Measurements from ENCODE around the gene ITPR3.

- no peak for TF ChIP-seq PATZ1 (CRISPR knock-in tag; IDR thresholded peaks at IDR 0.05)
- TF ChIP-seq MYPOP (CRISPR knock-in tag; IDR thresholded peaks at IDR 0.05), result no peak
- no peak for TF ChIP-seq HNRNPL (IDR thresholded peaks at IDR 0.05; ENCODE audit: low read depth, low read length)
- no peak for TF ChIP-seq CTCF (CRISPR knock-in tag; IDR thresholded peaks at IDR 0.05)
- TF ChIP-seq SKIL (CRISPR knock-in tag; IDR thresholded peaks at IDR 0.05; ENCODE audit: borderline replicate concordance), result no peak
- no peak for TF ChIP-seq ZNF7 (CRISPR knock-in tag; IDR thresholded peaks at IDR 0.05)
- TF ChIP-seq JUND (CRISPR knock-in tag; IDR thresholded peaks at IDR 0.05), result no peak
- no peak for TF ChIP-seq BHLHE40 (IDR thresholded peaks at IDR 0.05; ENCODE audit: low read length)
- no peak for TF ChIP-seq ZNF24 (IDR thresholded peaks at IDR 0.05)
- no peak for TF ChIP-seq POLR2AphosphoS2 (IDR thresholded peaks at IDR 0.05; ENCODE audit: low read depth, low read length)
- no peak for TF ChIP-seq RFX1 (IDR thresholded peaks at IDR 0.05)
- no peak for TF ChIP-seq ZNF274 (CRISPR knock-in tag; IDR thresholded peaks at IDR 0.05)
- TF ChIP-seq EZH2 (conservative IDR thresholded peaks at IDR 0.05; ENCODE audit: low read depth, low read length), result no peak
- TF ChIP-seq ZSCAN29 (CRISPR knock-in tag; conservative IDR thresholded peaks at IDR 0.05), result no peak
Observed at GRCh38 chr6:33578164-33578563, 43.0 kb upstream of the ITPR3 start.

Measured in HepG2 (cell line).